Stimulated activated CD4-positive, alpha-beta T cell treated with anti-CD3 and anti-CD28 coated beads, Interleukin-1b, Interleukin-23, amount 100 ng/mL, for 1 hour (primary cell): Measurements from ENCODE around the gene DONSON.

ENCODE experiments used
- DNase-seq, 2 donors: peaks; one replicate each; pipeline ENCODE4 v3.0.0-alpha.2; 2020; ENCODE audit warnings: low read depth in 2 of 2

The DONSON gene

GRCh38 chr21:33561373-33561772 is 27.1 kb downstream of the DONSON start:
- DNase-seq = no peak

- DNase-seq = no peak
Observed at GRCh38 chr21:33560965-33561364, 27.5 kb downstream of the DONSON start.

DNA sequence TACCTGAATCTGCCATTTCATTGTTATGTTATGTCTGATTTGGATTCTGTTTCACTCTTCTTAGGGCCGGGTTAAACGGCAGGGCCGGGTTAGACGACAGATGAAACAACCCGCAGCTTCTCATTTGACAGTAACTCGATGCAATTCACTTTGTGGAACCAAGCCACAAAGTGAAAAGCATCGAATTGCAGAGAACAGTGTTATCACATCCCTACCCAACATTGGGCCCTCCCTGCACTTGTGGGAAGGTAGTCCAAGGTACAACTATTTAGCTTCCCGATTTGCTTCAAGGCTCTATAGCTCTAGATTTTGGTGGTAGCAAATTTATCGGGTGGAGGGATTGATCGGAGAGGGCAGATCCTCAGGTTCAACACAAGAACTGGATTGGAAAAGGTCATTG is 28.7 kb downstream of the DONSON start:
- no peak for DNase-seq

GRCh38 chr21:33558777-33559421 is 29.6 kb downstream of the DONSON start:
- DNase-seq = no peak

DNA sequence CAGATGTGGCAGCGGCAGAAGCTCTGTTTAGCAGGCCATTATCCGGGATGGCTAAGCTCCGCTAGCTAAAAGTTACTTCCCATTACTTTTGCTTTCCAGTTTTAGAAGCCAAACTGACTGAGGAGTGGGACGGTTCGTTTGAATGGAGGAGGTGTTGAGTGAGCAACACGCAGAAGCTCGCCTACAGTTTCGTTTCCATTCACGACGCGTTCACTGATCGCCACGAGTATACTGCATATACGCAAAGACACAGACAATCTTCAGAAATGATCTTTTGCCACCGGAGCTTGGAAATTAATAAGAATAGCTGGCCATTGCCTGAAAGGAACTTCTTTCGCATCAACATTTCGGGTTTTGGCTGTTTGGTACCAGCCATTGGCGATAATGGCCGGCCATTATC is 31.0 kb downstream of the DONSON start:
- DNase-seq = no peak

DNA sequence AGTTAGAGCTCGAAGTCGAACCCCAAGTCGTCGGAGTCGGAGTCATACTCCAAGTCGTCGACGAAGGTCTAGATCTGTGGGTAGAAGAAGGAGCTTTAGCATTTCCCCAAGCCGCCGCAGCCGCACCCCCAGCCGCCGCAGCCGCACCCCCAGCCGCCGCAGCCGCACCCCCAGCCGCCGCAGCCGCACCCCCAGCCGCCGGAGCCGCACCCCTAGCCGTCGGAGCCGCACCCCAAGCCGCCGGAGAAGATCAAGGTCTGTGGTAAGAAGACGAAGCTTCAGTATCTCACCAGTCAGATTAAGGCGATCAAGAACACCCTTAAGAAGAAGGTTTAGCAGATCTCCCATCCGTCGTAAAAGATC is 33.5 kb downstream of the DONSON start:
- DNase-seq = no peak

GRCh38 chr21:33554236-33554981 is 34.1 kb downstream of the DONSON start:
- DNase-seq = no peak

- DNase-seq = no peak
Observed at GRCh38 chr21:33552999-33553598, 35.4 kb downstream of the DONSON start.

DNA sequence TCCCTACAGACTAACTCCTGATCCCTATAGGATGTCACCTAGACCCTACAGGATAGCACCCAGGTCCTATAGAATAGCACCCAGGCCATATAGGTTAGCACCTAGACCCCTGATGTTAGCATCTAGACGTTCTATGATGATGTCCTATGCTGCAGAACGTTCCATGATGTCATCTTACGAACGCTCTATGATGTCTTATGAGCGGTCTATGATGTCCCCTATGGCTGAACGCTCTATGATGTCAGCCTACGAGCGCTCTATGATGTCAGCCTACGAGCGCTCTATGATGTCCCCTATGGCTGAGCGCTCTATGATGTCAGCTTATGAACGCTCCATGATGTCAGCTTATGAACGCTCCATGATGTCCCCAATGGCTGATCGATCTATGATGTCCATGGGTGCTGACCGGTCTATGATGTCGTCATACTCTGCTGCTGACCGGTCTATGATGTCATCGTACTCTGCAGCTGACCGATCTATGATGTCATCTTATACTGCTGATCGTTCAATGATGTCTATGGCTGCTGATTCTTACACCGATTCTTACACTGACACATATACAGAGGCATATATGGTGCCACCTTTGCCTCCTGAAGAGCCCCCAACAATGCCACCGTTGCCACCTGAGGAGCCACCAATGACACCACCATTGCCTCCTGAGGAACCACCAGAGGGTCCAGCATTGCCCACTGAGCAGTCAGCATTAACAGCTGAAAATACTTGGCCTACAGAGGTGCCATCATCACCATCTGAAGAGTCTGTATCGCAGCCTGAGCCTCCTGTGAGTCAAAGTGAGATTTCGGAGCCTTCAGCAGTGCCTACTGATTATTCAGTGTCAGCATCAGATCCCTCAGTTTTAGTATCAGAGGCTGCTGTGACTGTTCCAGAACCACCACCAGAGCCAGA is 36.1 kb downstream of the DONSON start:
- no peak for DNase-seq

DNA sequence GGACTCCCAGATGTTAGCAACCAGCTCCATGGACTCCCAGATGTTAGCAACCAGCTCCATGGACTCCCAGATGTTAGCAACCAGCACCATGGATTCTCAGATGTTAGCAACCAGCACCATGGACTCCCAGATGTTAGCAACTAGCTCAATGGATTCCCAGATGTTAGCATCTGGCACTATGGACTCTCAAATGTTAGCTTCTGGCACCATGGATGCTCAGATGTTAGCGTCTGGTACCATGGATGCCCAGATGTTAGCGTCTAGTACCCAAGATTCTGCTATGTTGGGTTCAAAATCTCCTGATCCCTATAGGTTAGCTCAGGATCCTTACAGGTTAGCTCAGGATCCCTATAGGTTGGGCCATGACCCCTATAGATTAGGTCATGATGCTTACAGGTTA is 36.8 kb downstream of the DONSON start:
- DNase-seq = no peak

DNA sequence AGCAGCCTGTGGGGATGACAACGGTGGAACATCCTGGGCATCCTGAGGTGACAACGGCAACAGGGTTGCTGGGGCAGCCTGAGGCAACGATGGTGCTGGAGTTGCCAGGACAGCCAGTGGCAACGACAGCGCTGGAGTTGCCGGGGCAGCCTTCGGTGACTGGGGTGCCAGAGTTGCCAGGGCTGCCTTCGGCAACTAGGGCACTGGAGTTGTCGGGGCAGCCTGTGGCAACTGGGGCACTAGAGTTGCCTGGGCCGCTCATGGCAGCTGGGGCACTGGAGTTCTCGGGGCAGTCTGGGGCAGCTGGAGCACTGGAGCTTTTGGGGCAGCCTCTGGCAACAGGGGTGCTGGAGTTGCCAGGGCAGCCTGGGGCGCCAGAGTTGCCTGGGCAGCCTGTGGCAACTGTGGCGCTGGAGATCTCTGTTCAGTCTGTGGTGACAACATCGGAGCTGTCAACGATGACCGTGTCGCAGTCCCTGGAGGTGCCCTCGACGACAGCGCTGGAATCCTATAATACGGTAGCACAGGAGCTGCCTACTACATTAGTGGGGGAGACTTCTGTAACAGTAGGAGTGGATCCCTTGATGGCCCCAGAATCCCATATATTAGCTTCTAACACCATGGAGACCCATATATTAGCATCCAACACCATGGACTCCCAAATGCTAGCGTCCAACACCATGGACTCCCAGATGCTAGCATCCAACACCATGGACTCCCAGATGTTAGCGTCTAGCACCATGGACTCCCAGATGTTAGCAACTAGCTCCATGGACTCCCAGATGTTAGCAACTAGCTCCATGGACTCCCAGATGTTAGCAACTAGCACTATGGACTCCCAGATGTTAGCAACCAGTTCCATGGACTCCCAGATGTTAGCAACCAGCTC is 37.5 kb downstream of the DONSON start:
- no peak for DNase-seq

GRCh38 chr21:33549848-33550771 is 38.4 kb downstream of the DONSON start:
- no peak for DNase-seq

GRCh38 chr21:33546086-33546485 is 42.4 kb downstream of the DONSON start:
- no peak for DNase-seq

GRCh38 chr21:33544451-33545195 is 43.9 kb downstream of the DONSON start:
- DNase-seq = no peak

DNA sequence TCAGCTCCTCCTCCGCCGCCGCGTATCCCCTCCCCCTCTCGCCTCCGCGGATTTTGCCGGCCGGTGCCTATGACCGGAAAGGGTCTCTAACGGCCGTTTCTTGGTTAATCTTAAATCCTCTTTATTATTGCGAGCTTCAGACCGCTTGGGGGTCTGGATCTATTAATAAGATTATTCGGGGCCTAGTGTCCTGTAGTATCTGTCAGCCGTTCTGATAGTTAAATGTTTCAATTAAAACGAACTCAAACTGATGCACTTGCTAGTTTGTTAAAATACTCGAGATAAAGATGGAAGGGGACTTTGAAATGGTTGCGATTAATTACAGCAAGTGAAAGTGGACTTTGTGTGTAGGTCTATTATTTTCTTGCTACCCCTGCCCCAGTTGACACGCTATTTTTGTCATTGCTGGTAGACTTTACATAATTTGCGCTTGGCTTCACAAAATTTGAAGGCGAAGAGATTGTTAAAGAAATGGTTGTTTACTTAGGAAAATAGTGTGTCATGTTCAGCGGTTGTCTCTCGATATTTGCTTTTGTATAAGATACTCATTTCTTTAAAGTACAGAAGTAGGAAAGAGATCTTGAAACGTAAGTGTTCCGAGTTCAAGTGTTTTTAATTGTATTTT is 44.9 kb downstream of the DONSON start:
- peak; percentile 15 to 52 for DNase-seq

DNA sequence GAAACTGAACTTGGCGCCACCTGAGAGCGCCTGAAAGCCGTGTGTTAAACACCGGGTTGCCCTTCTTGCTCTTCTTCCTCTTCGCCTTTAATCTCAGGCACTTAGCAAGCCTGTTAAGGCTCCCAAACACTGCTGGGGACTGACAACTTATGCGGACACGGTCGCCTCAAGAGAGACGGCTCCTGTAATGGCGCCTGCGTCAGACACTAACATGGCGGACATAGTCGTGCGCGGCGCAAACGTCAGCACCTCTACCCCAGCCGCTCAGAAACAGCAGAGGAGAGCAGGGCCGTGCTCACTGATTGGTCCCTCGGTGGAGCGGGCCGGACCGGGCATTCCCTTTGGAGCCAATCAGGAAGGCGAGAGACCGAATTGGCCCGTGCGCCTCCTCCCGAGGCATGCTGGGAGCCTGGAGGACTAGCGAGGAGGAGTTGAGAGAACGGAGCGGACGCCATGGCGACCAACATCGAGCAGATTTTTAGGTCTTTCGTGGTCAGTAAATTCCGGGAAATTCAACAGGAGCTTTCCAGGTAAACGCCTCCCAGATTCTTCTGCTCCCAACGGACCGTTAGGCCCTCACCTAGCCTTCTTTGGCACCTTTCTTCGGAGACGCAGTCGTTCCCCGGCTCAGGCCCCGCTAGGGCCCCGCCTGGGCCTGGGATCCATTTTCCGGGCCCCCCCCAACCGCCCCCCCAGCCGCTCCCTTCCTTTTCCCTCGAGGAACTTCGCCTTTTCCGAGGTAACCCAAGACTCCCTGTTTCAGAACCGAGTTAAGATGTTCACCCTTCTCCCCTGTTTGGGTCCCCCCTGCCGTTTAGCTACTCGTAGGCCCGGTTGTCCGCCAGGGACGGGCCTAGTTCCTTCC is 45.6 kb downstream of the DONSON start, which contains the start of gene SON:
Gene SON, plus strand, starts transcription at position 399 of the 865 bp plus-strand sequence. Its CDS starts 55 bp downstream, at position 454.
- DNase-seq = peak; percentile 81 to 92

- DNase-seq = peak; percentile 38 to 67
Observed at GRCh38 chr21:33541756-33542639, 46.5 kb downstream of the DONSON start, which contains the start of gene GART. GART (minus strand) TSS chr21:33542117; CDS start chr21:33539315, 2,802 bp downstream.
